Progenitor cell of endocrine pancreas (in vitro differentiated cells): Measurements from ENCODE around the gene RPS24. TPM values are rescaled to one million over a fixed set of nuclear protein-coding genes. Genes with fewer than 3 reads are reported as not detected.
"Not testable (repeated sequence)": the region's sequence is repeated elsewhere in the genome, so short reads cannot be mapped to it uniquely, and the experiment has no call there.

Source experiments
- DNase-seq: peaks from one replicate; pipeline ENCODE4 v3.0.0; 2021; ENCODE audit warnings: low spot score; ENCODE audit not compliant: unreplicated experiment
- H3K27ac Mint-ChIP-seq: 2 replicates; pipeline ENCODE4 v1.8.0; 2021; ENCODE audit warnings: mild to moderate bottlenecking, moderate library complexity, mixed read lengths
- H3K27me3 Mint-ChIP-seq: 2 replicates; pipeline ENCODE4 v1.8.0; 2021; ENCODE audit warnings: mixed read lengths
- H3K36me3 Mint-ChIP-seq: 2 replicates; pipeline ENCODE4 v1.8.0; 2022; ENCODE audit warnings: mixed read lengths; ENCODE audit not compliant: insufficient read depth
- H3K4me1 Mint-ChIP-seq: 2 replicates; pipeline ENCODE4 v1.8.0; 2021; ENCODE audit warnings: low read depth, mixed read lengths
- H3K4me3 Mint-ChIP-seq: 2 replicates; pipeline ENCODE4 v1.8.0; 2021; ENCODE audit warnings: low read depth, mild to moderate bottlenecking, moderate library complexity, mixed read lengths
- H3K9me3 Mint-ChIP-seq: 2 replicates; pipeline ENCODE4 v1.8.0; 2021; ENCODE audit warnings: low read depth, mixed read lengths
- total RNA-seq: library from RNA; stranded (reverse); gene quantifications from 2 replicates; pipeline ENCODE4 v1.2.1, GENCODE V29; 2021
- TF ChIP-seq, protein P1 (sequence below): fragments of 200-600 bp; sonication (generic); IDR thresholded peaks from one replicate; pipeline ENCODE4 v1.5.0; 2021; ENCODE audit warnings: antibody characterized with exemption, mild to moderate bottlenecking; ENCODE audit not compliant: unreplicated experiment

Gene RPS24
- total RNA-seq, 1 donor from 2014 or later, result 1,431 TPM

- TF ChIP-seq, protein P1, sequence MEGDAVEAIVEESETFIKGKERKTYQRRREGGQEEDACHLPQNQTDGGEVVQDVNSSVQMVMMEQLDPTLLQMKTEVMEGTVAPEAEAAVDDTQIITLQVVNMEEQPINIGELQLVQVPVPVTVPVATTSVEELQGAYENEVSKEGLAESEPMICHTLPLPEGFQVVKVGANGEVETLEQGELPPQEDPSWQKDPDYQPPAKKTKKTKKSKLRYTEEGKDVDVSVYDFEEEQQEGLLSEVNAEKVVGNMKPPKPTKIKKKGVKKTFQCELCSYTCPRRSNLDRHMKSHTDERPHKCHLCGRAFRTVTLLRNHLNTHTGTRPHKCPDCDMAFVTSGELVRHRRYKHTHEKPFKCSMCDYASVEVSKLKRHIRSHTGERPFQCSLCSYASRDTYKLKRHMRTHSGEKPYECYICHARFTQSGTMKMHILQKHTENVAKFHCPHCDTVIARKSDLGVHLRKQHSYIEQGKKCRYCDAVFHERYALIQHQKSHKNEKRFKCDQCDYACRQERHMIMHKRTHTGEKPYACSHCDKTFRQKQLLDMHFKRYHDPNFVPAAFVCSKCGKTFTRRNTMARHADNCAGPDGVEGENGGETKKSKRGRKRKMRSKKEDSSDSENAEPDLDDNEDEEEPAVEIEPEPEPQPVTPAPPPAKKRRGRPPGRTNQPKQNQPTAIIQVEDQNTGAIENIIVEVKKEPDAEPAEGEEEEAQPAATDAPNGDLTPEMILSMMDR, result no peak
- Mint-ChIP-seq H3K9me3 (no peaks in the 10 kb centered on the region), H3K36me3 (peaks cover 1% of the 10 kb centered on the region), H3K4me1 (no peaks in the 10 kb centered on the region), H3K4me3 (no peak overlapping the region), H3K27me3 (no peaks in the 10 kb centered on the region), H3K27ac (no peak overlapping the region)
- DNase-seq, result no peak
Measured at GRCh38 chr10:78058562-78058961, 24.9 kb downstream of the RPS24 start.

- Mint-ChIP-seq H3K27ac (no peak overlapping the region), H3K4me3 (no peak overlapping the region), H3K4me1 (no peaks in the 10 kb centered on the region), H3K36me3 (peaks cover 1% of the 10 kb centered on the region), H3K27me3 (no peaks in the 10 kb centered on the region), H3K9me3 (no peaks in the 10 kb centered on the region)
- TF ChIP-seq, protein P1, result no peak
- DNase-seq, result no peak
Measured at GRCh38 chr10:78059906-78060702, 26.4 kb downstream of the RPS24 start.

- H3K27ac Mint-ChIP-seq, result no peak overlapping the region
- no peaks in the 10 kb centered on the region for H3K9me3 Mint-ChIP-seq
- TF ChIP-seq, protein P1, result no peak
- H3K36me3 Mint-ChIP-seq, result no peaks in the 10 kb centered on the region
- no peaks in the 10 kb centered on the region for H3K4me1 Mint-ChIP-seq
- no peak for DNase-seq
- no peak overlapping the region for H3K4me3 Mint-ChIP-seq
- H3K27me3 Mint-ChIP-seq, result no peaks in the 10 kb centered on the region
Measured at GRCh38 chr10:78062296-78062695, 28.6 kb downstream of the RPS24 start.

GRCh38 chr10:78063236-78063635 is 29.6 kb downstream of the RPS24 start:
- H3K36me3 Mint-ChIP-seq, result no peaks in the 10 kb centered on the region
- no peak for DNase-seq
- TF ChIP-seq, protein P1, result no peak
- H3K4me3 Mint-ChIP-seq, result no peak overlapping the region
- H3K4me1 Mint-ChIP-seq, result no peaks in the 10 kb centered on the region
- no peak overlapping the region for H3K27ac Mint-ChIP-seq
- no peaks in the 10 kb centered on the region for H3K9me3 Mint-ChIP-seq
- H3K27me3 Mint-ChIP-seq, result no peaks in the 10 kb centered on the region

- H3K4me1 Mint-ChIP-seq, H3K9me3 Mint-ChIP-seq, H3K27ac Mint-ChIP-seq, H3K36me3 Mint-ChIP-seq, H3K27me3 Mint-ChIP-seq, H3K4me3 Mint-ChIP-seq, DNase-seq: not testable (repeated sequence)
Measured at GRCh38 chr10:78064919-78065318, 31.3 kb downstream of the RPS24 start.

- no peaks in the 10 kb centered on the region for H3K27me3 Mint-ChIP-seq
Measured at GRCh38 chr10:78065611-78066010, 31.9 kb downstream of the RPS24 start.

More at GRCh38 chr10:78065611-78066010, 31.9 kb downstream of the RPS24 start:
- Mint-ChIP-seq H3K9me3 (no peaks in the 10 kb centered on the region), H3K4me1 (no peaks in the 10 kb centered on the region), H3K36me3 (no peaks in the 10 kb centered on the region), H3K27ac (no peak overlapping the region), H3K4me3 (no peak overlapping the region)
- DNase-seq, result no peak
- TF ChIP-seq, protein P1, result no peak
